Uterus (tissue), 4 donors: ENCODE measurements around the gene UGT2B28. TPM values are rescaled to one million over a fixed set of nuclear protein-coding genes. Genes with fewer than 3 reads are reported as not detected.
"Not testable (repeated sequence)": the region's sequence is repeated elsewhere in the genome, so short reads cannot be mapped to it uniquely, and the experiment has no call there.

Experiments used
- DNase-seq, 2 donors: peaks; one replicate each; pipeline ENCODE4 v3.0.0-alpha.2; 2019 to 2020
- H3K27ac ChIP-seq, 2 donors: fragments of 200-600 bp; sonication (generic); 1 replicate in 1 of 2; 2 replicates in 1 of 2; pipeline ENCODE4 v1.5.1; 2016 to 2018
- H3K27me3 ChIP-seq, 2 donors: fragments of 200-600 bp; sonication (generic); one replicate each; pipeline ENCODE4 v1.5.1; 2018 to 2019; ENCODE audit warnings: control low read depth in 1 of 2
- H3K36me3 ChIP-seq, 2 donors: fragments of 200-600 bp; sonication (generic); one replicate each; pipeline ENCODE4 v1.5.1; 2019; ENCODE audit warnings: control low read depth in 1 of 2
- H3K4me1 ChIP-seq, 2 donors: fragments of 200-600 bp; sonication (generic); one replicate each; pipeline ENCODE4 v1.5.1; 2018 to 2019; ENCODE audit warnings: control low read depth in 1 of 2
- H3K4me3 ChIP-seq, 2 donors: fragments of 200-600 bp; sonication (generic); 1 replicate in 1 of 2; 2 replicates in 1 of 2; pipeline ENCODE4 v1.5.1; 2018 to 2019; ENCODE audit warnings: mild to moderate bottlenecking in 1 of 2
- H3K9me3 ChIP-seq, 2 donors: fragments of 200-600 bp; sonication (generic); one replicate each; pipeline ENCODE4 v1.5.1; 2019; ENCODE audit warnings: control low read depth in 1 of 2
- POLR2A ChIP-seq, 2 donors: fragments of 450-650 bp; IDR thresholded peaks; one replicate each; pipeline ENCODE4 v1.6.1; 2016; ENCODE audit warnings: antibody characterized with exemption in 2 of 2, mild to moderate bottlenecking in 1 of 2, moderate library complexity in 1 of 2
- intact Hi-C: fragments of 100-400 bp; cut with DNase I; formaldehyde crosslinking; loops from one replicate; pipeline ENCODE4 v1.15.1; 2023; ENCODE audit warnings: low total_unique reads
- total RNA-seq, 4 donors: library from RNA; depleted of rRNA in 3 of 4; stranded (reverse); fragments of >200 nt in 3 of 4; gene quantifications; one replicate each; pipeline versions ENCODE4 v1.1.0 to v1.2.4, GENCODE V29; 2014 to 2023
- TF ChIP-seq, protein P1 (sequence below), 4 experiments: fragments of 200-600 bp in 2 of 4; fragments of 450-650 bp in 2 of 4; sonication (generic) in 2 of 4; IDR thresholded peaks; one replicate each; pipeline ENCODE4 v1.5.1; 2016 to 2019; ENCODE audit warnings: antibody characterized with exemption in 4 of 4, mild to moderate bottlenecking in 2 of 4, moderate library complexity in 1 of 4
- donor health status: DM: yes; HTN: yes; CAD: no.

UGT2B28 gene
- total RNA-seq = not detected

DNA sequence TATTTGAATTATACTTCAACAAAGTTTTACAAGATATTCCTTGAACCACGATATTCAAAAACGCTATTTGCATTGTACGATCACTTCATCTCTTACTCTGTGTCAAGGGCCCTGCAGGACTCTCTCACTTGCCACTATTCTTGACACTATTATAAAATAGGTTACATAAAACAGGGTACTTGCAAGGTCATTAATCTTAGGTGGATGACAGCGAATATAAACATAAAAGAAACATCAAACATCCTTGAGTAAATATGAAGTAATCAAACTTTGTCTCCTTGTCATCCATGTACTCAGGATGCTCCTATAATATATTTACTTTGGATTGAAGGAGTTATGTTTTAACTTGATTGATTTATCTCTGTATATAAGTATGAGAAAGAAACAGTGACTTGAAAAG, at the start of gene UGT2B28:
Gene UGT2B28, plus strand, starts transcription at position 395 of the 400 bp plus-strand sequence. CDS start 26 bp downstream, outside the sequence.
- H3K9me3 ChIP-seq, H3K36me3 ChIP-seq, DNase-seq, H3K4me1 ChIP-seq, H3K4me3 ChIP-seq, intact Hi-C loops, H3K27ac ChIP-seq, H3K27me3 ChIP-seq: not testable (repeated sequence)

DNA sequence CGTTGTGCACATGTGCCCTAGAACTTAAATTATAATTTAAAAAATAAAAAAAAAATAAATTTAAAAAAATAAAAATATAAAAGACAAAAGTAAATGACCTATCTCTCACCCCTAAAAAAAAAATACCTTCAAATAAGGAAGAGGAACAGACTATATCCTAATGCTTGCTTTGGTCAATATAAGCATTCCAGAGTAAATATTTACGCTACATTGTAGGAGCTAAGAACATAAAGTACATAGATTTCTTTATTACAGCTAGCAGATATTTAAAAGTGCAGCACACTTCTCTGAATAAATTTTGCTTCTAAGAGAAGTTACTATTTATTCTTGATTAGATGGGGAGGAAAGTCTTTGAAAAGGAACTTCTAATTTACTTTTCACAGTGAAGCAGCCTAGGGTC, 41.2 kb upstream of the UGT2B28 start:
- intact Hi-C loops = no loop called here
- no peak for DNase-seq
- no peaks in the 10 kb centered on the region for H3K4me1 ChIP-seq
- no peak for TF ChIP-seq POLR2A (IDR thresholded peaks at IDR 0.05)
- TF ChIP-seq, protein P1, sequence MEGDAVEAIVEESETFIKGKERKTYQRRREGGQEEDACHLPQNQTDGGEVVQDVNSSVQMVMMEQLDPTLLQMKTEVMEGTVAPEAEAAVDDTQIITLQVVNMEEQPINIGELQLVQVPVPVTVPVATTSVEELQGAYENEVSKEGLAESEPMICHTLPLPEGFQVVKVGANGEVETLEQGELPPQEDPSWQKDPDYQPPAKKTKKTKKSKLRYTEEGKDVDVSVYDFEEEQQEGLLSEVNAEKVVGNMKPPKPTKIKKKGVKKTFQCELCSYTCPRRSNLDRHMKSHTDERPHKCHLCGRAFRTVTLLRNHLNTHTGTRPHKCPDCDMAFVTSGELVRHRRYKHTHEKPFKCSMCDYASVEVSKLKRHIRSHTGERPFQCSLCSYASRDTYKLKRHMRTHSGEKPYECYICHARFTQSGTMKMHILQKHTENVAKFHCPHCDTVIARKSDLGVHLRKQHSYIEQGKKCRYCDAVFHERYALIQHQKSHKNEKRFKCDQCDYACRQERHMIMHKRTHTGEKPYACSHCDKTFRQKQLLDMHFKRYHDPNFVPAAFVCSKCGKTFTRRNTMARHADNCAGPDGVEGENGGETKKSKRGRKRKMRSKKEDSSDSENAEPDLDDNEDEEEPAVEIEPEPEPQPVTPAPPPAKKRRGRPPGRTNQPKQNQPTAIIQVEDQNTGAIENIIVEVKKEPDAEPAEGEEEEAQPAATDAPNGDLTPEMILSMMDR (IDR thresholded peaks at IDR 0.05) = no peak
- no peaks in the 10 kb centered on the region for H3K27me3 ChIP-seq
- no peaks in the 10 kb centered on the region for H3K9me3 ChIP-seq
- H3K27ac ChIP-seq = no peak overlapping the region
- no peaks in the 10 kb centered on the region for H3K36me3 ChIP-seq
- no peak overlapping the region for H3K4me3 ChIP-seq

DNA sequence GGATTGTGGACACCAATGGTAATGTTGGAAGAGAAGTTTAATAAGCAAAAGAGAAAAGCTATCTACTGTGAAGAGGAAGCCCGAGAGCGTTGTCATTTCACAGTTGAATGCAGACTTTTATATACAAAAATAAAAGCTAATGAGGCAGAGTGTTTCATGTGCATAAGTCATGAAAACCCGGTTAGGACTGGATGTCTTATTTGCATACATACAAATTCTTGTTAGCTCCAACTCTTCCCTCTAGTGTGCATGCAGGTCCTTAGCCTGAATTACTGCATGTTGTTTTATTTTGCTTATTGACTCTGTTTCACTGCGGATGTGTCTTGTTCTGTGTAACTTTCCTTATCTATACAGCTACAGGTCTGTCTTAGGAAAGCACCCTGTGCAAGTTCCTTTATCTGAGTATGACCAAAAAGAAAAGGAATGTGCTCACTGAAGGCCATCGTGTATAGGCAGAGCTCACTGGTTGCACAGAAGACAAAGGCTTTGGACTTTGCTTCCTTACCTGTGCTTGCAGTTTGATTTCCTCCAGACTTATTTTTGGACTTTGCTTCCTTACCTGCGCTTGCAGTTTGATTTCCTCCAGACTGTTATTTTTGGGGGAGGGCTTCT, 40.6 kb upstream of the UGT2B28 start:
- Histone ChIP-seq H3K27ac (no peak overlapping the region), H3K9me3 (no peaks in the 10 kb centered on the region), H3K27me3 (no peaks in the 10 kb centered on the region), H3K4me3 (no peak overlapping the region), H3K36me3 (no peaks in the 10 kb centered on the region), H3K4me1 (no peaks in the 10 kb centered on the region)
- TF ChIP-seq, protein P1 (IDR thresholded peaks at IDR 0.05) = no peak
- TF ChIP-seq POLR2A (IDR thresholded peaks at IDR 0.05) = no peak
- DNase-seq = no peak
- intact Hi-C loops = no loop called here

DNA sequence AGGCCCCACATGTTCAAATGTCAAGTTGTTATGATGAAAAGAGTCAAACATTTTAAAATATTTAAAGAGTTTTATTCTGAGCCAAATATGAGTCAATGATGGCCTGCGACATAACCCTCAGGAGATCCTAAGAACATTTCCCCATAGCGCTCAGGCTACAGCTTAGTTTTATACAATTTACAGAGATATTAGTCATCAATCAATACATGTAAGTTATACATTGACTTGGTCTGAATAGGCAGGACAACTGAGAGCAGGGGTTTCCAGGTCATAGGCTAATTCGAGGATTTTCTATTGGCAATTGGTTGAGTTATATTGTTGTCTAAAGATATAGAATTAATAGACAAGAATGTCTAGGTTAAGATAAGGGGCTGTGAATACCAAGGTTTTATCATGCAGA, 39.5 kb upstream of the UGT2B28 start:
- H3K4me1 ChIP-seq, H3K27me3 ChIP-seq, DNase-seq, H3K27ac ChIP-seq, intact Hi-C loops, H3K4me3 ChIP-seq, H3K36me3 ChIP-seq, H3K9me3 ChIP-seq: not testable (repeated sequence)

DNA sequence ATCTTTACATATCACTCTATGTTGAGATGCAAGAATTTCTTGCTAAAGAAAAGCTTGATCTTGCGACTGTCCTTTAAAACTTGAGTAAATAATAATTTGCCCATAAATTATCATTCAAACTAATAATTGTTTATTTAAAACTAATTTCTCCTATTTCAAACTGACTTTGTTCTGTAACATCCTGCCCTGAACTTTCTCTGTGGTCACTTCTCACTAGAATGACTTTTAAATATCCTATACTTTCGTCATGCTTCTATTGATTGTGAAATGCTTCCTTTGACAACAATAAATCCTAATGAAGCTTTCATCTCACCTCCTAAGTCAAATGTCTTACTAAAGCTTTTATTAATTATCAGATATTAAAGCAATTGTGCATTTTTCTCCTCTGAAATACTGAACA, 38.5 kb upstream of the UGT2B28 start:
- H3K27ac ChIP-seq, H3K9me3 ChIP-seq, intact Hi-C loops, H3K27me3 ChIP-seq, DNase-seq, H3K36me3 ChIP-seq, H3K4me1 ChIP-seq, H3K4me3 ChIP-seq: not testable (repeated sequence)

DNA sequence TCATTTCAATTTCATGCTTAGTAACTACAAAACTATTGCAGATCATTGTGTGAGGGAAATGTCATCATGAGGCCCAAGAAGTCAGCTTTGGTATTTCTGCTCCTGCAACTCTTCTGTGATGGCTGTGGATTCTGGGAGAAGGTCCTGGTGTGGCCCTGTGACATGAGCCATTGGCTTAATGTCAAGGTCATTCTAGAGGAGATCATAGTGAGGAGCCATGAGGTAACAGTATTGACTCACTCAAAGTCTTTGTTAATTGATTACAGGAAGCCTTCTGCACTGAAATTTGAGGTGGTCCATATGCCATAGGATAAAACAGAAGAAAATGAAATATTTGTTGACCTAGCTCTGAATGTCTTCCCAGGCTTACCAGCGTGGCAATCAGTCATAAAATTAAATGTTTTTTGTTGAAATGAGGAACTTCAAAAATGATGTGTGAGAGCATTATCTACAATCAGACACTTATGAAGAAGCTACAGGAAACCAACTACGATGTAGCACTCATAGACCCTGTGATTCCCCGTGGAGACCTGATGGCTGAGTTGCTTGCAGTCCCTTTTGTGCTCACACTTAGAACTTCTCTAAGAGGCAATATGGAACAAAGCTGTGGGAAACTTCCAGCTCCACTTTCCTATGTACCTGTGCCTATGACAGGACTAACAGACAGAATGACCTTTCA, 37.6 kb upstream of the UGT2B28 start:
- H3K27me3 ChIP-seq, DNase-seq, H3K9me3 ChIP-seq, intact Hi-C loops, H3K36me3 ChIP-seq, H3K27ac ChIP-seq, H3K4me3 ChIP-seq, H3K4me1 ChIP-seq: not testable (repeated sequence)

DNA sequence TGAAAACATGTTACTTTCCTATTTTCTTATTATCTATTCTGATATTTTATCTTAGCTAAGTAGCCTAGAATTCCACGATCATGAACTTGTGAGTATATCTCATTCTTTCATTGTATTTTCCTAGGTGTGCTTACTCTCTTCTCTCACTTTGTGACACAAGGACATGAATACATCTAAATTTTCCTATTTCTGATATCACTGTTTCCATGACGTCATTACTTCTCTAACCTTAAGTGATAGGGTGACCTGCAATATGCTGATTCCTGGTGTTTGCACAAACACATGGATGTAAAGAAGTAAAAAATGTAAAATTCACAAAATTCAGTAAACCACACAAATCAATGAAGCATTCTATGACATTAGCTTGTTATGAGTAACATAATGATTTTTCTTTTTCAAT, 29.4 kb upstream of the UGT2B28 start:
- H3K9me3 ChIP-seq, DNase-seq, intact Hi-C loops, H3K36me3 ChIP-seq, H3K4me3 ChIP-seq, H3K4me1 ChIP-seq, H3K27ac ChIP-seq, H3K27me3 ChIP-seq: not testable (repeated sequence)

DNA sequence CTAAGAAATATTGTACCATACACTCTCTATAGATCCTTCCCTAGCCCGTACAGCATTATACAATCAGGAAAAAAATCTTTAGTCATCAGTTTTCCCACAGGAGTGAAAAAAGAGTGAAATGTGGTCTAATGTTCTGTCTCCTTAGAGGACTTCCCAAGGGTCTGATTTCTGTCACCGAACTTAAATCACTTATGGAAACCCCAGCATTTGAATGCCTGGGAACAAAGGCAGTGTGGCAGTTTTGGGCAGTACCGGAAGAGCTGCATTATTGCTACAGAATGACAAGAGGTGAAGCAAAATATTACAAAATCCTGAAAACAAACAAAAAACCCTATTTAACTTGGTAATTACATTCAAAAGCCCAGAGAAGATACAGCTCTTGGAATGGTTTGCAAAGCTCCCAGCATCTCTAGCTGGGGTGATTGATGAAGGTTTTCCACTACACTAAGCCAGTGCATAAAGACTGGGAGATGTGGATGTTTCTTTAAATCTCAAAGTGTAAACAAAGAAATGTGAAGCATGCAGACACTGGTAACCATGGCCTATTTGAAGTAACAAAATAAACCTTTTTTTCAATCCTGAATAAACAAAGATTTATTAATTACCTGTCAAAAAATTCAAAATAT, 27.0 kb upstream of the UGT2B28 start:
- H3K27me3 ChIP-seq, H3K4me3 ChIP-seq, intact Hi-C loops, H3K4me1 ChIP-seq, H3K9me3 ChIP-seq, H3K27ac ChIP-seq, DNase-seq, H3K36me3 ChIP-seq: not testable (repeated sequence)

DNA sequence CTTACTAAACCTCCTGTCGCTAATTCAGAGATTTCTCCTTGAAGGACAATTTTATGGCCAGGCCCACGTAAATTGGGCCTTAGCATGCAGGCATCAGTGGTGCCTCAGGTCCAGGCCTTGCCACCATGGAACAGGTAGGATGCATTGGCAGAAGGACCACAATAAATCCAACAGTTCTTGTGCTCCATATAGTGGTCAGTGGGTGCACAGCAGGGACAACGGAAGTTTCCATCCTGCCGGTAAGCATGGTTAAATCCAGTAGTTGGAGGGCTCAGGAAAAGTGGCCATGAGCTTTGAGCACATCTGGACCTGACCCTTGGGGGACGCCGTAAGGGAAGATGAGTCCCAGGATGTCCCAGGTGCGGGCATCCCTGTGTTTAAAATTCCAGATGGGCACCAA, 11.7 kb upstream of the UGT2B28 start:
- H3K27ac ChIP-seq, H3K27me3 ChIP-seq, H3K9me3 ChIP-seq, DNase-seq, intact Hi-C loops, H3K4me1 ChIP-seq, H3K4me3 ChIP-seq, H3K36me3 ChIP-seq: not testable (repeated sequence)

DNA sequence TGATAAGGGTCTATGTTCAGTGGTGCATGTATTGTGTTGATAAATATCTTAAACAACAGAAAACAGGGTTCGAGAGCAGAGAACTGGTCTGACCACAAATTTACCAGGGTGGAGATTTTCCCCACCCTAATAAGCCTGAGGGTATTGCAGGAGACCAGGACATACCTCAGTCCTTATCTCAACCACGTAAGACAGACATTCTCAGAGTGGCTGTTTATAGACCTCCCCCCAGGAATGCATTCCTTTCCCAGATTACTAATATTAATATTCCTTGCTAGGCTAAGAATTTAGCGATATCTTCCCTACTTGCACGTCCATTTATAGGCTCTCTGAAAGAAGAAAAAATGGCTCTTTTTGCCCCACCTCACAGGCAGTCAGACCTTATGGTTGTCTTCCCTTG, 16.1 kb downstream of the UGT2B28 start:
- H3K9me3 ChIP-seq, H3K4me1 ChIP-seq, H3K36me3 ChIP-seq, DNase-seq, H3K4me3 ChIP-seq, H3K27me3 ChIP-seq, intact Hi-C loops, H3K27ac ChIP-seq: not testable (repeated sequence)

DNA sequence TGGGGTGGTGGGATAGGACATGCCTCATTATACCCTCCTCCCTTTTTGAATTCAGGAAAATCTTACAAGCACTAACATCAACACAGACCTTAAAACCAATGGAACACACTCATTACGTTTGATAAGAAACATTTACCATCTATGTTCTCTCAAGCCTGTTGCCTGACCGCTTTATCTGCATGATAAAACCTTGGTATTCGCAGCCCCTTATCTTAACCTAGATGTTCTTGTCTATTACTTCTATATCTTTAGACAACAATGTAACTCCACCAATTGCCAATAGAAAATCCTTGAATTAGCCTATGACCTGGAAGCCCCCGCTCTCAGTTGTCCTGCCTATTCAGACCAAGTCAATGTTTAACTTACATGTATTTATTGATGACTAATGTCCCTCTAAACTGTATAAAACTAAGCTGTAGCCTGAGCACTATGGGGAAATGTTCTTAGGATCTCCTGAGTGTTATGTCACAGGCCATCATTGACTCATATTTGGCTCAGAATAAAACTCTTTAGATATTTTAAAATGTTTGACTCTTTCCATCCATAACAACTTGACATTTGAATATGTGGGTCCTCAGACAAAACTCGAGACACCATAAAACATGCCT, 28.3 kb downstream of the UGT2B28 start:
- H3K36me3 ChIP-seq, intact Hi-C loops, H3K4me3 ChIP-seq, DNase-seq, H3K27me3 ChIP-seq, H3K27ac ChIP-seq, H3K9me3 ChIP-seq, H3K4me1 ChIP-seq: not testable (repeated sequence)
